ENCODE data around the gene YIPF5. TPM values are rescaled to one million over a fixed set of nuclear protein-coding genes. Genes with fewer than 3 reads are reported as not detected.

The YIPF5 gene
- total RNA-seq, 2 experiments from 2014 or later: 57.6 to 64.8 TPM

DNA sequence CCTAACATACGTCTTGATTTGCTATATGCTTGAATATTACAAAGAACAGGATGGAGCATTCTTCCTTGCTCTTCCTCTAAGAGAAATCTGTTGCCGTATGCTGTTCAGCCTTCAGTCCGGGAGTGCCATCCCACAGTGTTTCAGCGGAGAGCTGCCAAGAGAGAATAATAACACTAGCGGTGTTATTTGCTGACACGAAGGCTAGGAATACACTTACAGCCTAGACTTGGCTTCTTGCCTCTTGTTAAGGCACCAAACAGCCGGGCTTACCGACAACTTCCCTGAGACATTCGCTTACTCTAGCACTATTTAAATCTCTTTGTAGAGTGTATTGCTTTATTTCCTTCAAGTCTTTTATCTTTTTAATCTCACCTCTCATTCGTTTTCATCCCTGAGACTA is 31.6 kb upstream of the YIPF5 start:
- H3K27me3 ChIP-seq (ENCODE audit: control insufficient read depth in 1 of 2, insufficient read depth in 2 of 2, low read length in 2 of 2): peaks cover 25 to 30% of the 10 kb centered on the region in 2 experiments
- ChIA-PET CTCF (no interaction called here), POLR2A (no interaction called here)
- intact Hi-C loops (cut with DNase I, micrococcal nuclease): loop anchor here in 1 of 2 experiments (5.0 kb wide), 1 partner anchor 1925 kb away; no protein-coding TSS in a partner anchor
- Mint-ChIP-seq H3K4me3 (no peak overlapping the region), H3K9me3 (no peaks in the 10 kb centered on the region), H3K4me1 (ENCODE audit: low read depth) (peaks cover 4% of the 10 kb centered on the region), H3K27ac (no peak overlapping the region), H3K36me3 (ENCODE audit: low read depth) (no peaks in the 10 kb centered on the region), H3K27me3 (peaks cover 67% of the 10 kb centered on the region)
- no peak for TF ChIP-seq CTCF (IDR thresholded peaks at IDR 0.05)
- no peak overlapping the region for H3K4me3 ChIP-seq (ENCODE audit: low read length)
- H3K9me3 ChIP-seq (ENCODE audit: control insufficient read depth in 1 of 2, insufficient read depth in 1 of 2, low read length in 2 of 2): no peaks in the 10 kb centered on the region
- peaks cover 6% of the 10 kb centered on the region for H3K4me1 ChIP-seq (ENCODE audit: insufficient read depth, low read length)
- H3K36me3 ChIP-seq (ENCODE audit: insufficient read depth, low read length): no peaks in the 10 kb centered on the region
- ATAC-seq (ENCODE audit: poor library complexity) (no peak), DNase-seq (no peak)
- no peak overlapping the region for H3K27ac ChIP-seq (ENCODE audit: low read depth in 1 of 2, low read length in 2 of 2)

GRCh38 chr5:144201588-144201987 is 31.1 kb upstream of the YIPF5 start:
- H3K4me3 Mint-ChIP-seq: no peak overlapping the region
- ATAC-seq (ENCODE audit: poor library complexity) (no peak), DNase-seq (no peak)
- POLR2A ChIA-PET: no interaction called here
- no peak for TF ChIP-seq CTCF (IDR thresholded peaks at IDR 0.05)
- Histone ChIP-seq H3K27ac (ENCODE audit: low read depth in 1 of 2, low read length in 2 of 2) (no peak overlapping the region), H3K36me3 (ENCODE audit: insufficient read depth, low read length) (no peaks in the 10 kb centered on the region), H3K4me3 (ENCODE audit: low read length) (no peak overlapping the region), H3K27me3 (ENCODE audit: control insufficient read depth in 1 of 2, insufficient read depth in 2 of 2, low read length in 2 of 2) (peaks cover 23 to 25% of the 10 kb centered on the region in 2 experiments), H3K9me3 (ENCODE audit: control insufficient read depth in 1 of 2, insufficient read depth in 1 of 2, low read length in 2 of 2) (no peaks in the 10 kb centered on the region), H3K4me1 (ENCODE audit: insufficient read depth, low read length) (peaks cover 6% of the 10 kb centered on the region)
- no peak overlapping the region for H3K27ac Mint-ChIP-seq
- H3K36me3 Mint-ChIP-seq (ENCODE audit: low read depth): no peaks in the 10 kb centered on the region
- H3K27me3 Mint-ChIP-seq: peaks cover 63% of the 10 kb centered on the region
- CTCF ChIA-PET: no interaction called here
- H3K4me1 Mint-ChIP-seq (ENCODE audit: low read depth): peaks cover 4% of the 10 kb centered on the region
- no peaks in the 10 kb centered on the region for H3K9me3 Mint-ChIP-seq
- intact Hi-C loops (cut with DNase I, micrococcal nuclease): loop anchor here in 1 of 2 experiments (5.0 kb wide), 1 partner anchor 1926 kb away; no protein-coding TSS in a partner anchor

DNA sequence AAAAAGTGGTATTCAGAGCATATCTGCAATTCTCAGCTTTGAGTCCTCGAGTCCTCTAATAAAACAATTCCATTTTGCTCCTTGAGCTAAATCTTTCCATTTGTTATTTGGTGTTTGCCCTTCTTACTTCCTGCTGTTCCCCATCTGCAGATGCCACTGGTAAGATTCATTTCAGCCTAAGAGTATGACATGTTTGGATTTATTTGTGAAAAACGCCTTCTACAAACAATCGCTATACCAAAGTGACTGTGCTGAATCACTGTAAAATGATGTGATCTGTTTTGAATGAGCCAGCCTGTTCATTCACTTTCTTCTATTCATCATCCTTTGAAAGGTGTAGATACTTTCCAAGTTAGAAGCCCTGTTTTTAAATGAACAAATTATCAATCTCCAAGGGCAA is 27.9 kb upstream of the YIPF5 start:
- intact Hi-C loops (cut with DNase I, micrococcal nuclease): loop anchor here in 1 of 2 experiments (5.0 to 10.0 kb wide), 2 partner anchors 36 to 964 kb away; no protein-coding TSS in a partner anchor
- H3K4me1 ChIP-seq (ENCODE audit: insufficient read depth, low read length): no peaks in the 10 kb centered on the region
- ATAC-seq (ENCODE audit: poor library complexity) (no peak), DNase-seq (no peak)
- ChIA-PET CTCF (no interaction called here), POLR2A (no interaction called here)
- H3K4me1 Mint-ChIP-seq (ENCODE audit: low read depth): no peaks in the 10 kb centered on the region
- H3K27ac Mint-ChIP-seq: no peak overlapping the region
- peaks cover 36% of the 10 kb centered on the region for H3K27me3 Mint-ChIP-seq
- H3K36me3 ChIP-seq (ENCODE audit: insufficient read depth, low read length): no peaks in the 10 kb centered on the region
- H3K4me3 ChIP-seq (ENCODE audit: low read length): no peak overlapping the region
- no peaks in the 10 kb centered on the region for H3K9me3 Mint-ChIP-seq
- TF ChIP-seq CTCF (IDR thresholded peaks at IDR 0.05): no peak
- H3K27me3 ChIP-seq (ENCODE audit: control insufficient read depth in 1 of 2, insufficient read depth in 2 of 2, low read length in 2 of 2): peaks cover 0 to 6% of the 10 kb centered on the region in 2 experiments
- H3K4me3 Mint-ChIP-seq: no peak overlapping the region
- no peaks in the 10 kb centered on the region for H3K9me3 ChIP-seq (ENCODE audit: control insufficient read depth in 1 of 2, insufficient read depth in 1 of 2, low read length in 2 of 2)
- no peak overlapping the region for H3K27ac ChIP-seq (ENCODE audit: low read depth in 1 of 2, low read length in 2 of 2)
- no peaks in the 10 kb centered on the region for H3K36me3 Mint-ChIP-seq (ENCODE audit: low read depth)

All from CD4-positive, alpha-beta T cell (primary cell).